Suprapubic skin (tissue), 4 donors: Measurements from ENCODE around the gene KIAA1328. TPM values are rescaled to one million over a fixed set of nuclear protein-coding genes. Genes with fewer than 3 reads are reported as not detected.

Experiments used
- DNase-seq, 2 donors: peaks; one replicate each; pipeline ENCODE4 v3.0.0-alpha.2; 2019; ENCODE audit warnings: low spot score in 2 of 2
- H3K27ac ChIP-seq: fragments of 200-600 bp; sonication (generic); one replicate; pipeline ENCODE4 v1.5.1; 2019
- H3K27me3 ChIP-seq: fragments of 200-600 bp; sonication (generic); one replicate; pipeline ENCODE4 v1.5.1; 2019
- H3K36me3 ChIP-seq: fragments of 200-600 bp; sonication (generic); one replicate; pipeline ENCODE4 v1.5.1; 2019
- H3K4me1 ChIP-seq: fragments of 200-600 bp; sonication (generic); one replicate; pipeline ENCODE4 v1.5.1; 2019
- H3K4me3 ChIP-seq: fragments of 200-600 bp; sonication (generic); one replicate; pipeline ENCODE4 v1.5.1; 2019; ENCODE audit warnings: mild to moderate bottlenecking
- H3K9me3 ChIP-seq: fragments of 200-600 bp; sonication (generic); one replicate; pipeline ENCODE4 v1.5.1; 2019
- CTCF ChIP-seq, 2 donors: fragments of 200-600 bp in 1 of 2; fragments of 450-650 bp in 1 of 2; sonication (generic) in 1 of 2; IDR thresholded peaks; one replicate each; pipeline ENCODE4 v1.5.1; 2016 to 2019; ENCODE audit warnings: antibody characterized with exemption in 2 of 2, mild to moderate bottlenecking in 1 of 2, moderate library complexity in 1 of 2
- EP300 ChIP-seq: sonication (generic); formaldehyde crosslinking; IDR thresholded peaks from one replicate; pipeline ENCODE4 v1.6.1; 2017; ENCODE audit warnings: antibody characterized with exemption
- POLR2A ChIP-seq, 2 donors: fragments of 450-650 bp; IDR thresholded peaks; one replicate each; pipeline ENCODE4 v1.6.1; 2017; ENCODE audit warnings: antibody characterized with exemption in 2 of 2, mild to moderate bottlenecking in 2 of 2, moderate library complexity in 2 of 2
- POLR2AphosphoS5 ChIP-seq, 3 donors: sonication (generic); formaldehyde crosslinking; IDR thresholded peaks; one replicate each; pipeline ENCODE4 v1.6.1; 2017; ENCODE audit warnings: antibody characterized with exemption in 3 of 3
- WGBS: methylation state at CpG from one replicate; pipeline ENCODE4 v1.1.5; 2018; 5-methylcytosine and 5-hydroxymethylcytosine counted together
- total RNA-seq, 4 donors: library from RNA; depleted of rRNA; stranded (reverse); fragments of >200 nt; gene quantifications; one replicate each; pipeline ENCODE4 v1.1.0, GENCODE V29; 2016

Gene KIAA1328
- total RNA-seq, 4 donors from 2014 or later, result 14.5 to 55.7 (median 21.6) TPM

GRCh38 chr18:37230768-37231167 lies 401.8 kb downstream of the KIAA1328 start:
- H3K36me3 ChIP-seq, result no peaks in the 10 kb centered on the region
- WGBS, result 62% methylated on average over 3 of the region's 3 CpGs
- no peak for DNase-seq
- no peak overlapping the region for H3K27ac ChIP-seq
- H3K27me3 ChIP-seq, result no peaks in the 10 kb centered on the region
- no peaks in the 10 kb centered on the region for H3K9me3 ChIP-seq
- TF ChIP-seq CTCF (IDR thresholded peaks at IDR 0.05) (no peak), EP300 (no peak)
- no peaks in the 10 kb centered on the region for H3K4me1 ChIP-seq
- no peak overlapping the region for H3K4me3 ChIP-seq

DNA sequence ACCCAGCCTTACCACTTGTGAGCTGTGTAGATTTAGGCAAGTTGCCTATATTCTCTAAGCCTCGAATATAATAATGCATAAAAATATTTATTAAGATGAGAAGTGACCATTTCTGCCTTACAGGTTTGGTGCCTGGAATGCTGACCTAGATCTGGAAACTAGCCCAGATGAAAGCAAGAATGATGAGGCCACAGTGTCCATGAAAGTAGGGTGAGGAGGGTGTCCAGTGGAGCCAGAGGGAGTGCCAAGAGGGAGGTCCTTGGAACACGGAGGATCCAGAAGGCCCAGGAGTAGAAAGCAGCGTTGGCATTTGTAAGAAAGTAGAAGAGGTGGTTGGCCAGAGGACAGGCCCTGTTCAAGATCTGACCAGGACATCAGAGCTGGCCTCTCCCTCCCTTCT lies 402.3 kb downstream of the KIAA1328 start:
- H3K36me3 ChIP-seq, result no peaks in the 10 kb centered on the region
- no peak overlapping the region for H3K4me3 ChIP-seq
- H3K4me1 ChIP-seq, result no peaks in the 10 kb centered on the region
- no peaks in the 10 kb centered on the region for H3K27me3 ChIP-seq
- H3K9me3 ChIP-seq, result no peaks in the 10 kb centered on the region
- WGBS, result 61% methylated on average over 3 of the region's 3 CpGs
- no peak for DNase-seq
- TF ChIP-seq CTCF (IDR thresholded peaks at IDR 0.05), result no peak
- no peak for TF ChIP-seq EP300
- no peak for TF ChIP-seq POLR2AphosphoS5 (IDR thresholded peaks at IDR 0.05)
- no peak for TF ChIP-seq POLR2A (IDR thresholded peaks at IDR 0.05)
- H3K27ac ChIP-seq, result no peak overlapping the region

- no peak overlapping the region for H3K4me3 ChIP-seq
- WGBS, result 100% methylated on average over 1 of the region's 2 CpGs
- TF ChIP-seq POLR2AphosphoS5 (IDR thresholded peaks at IDR 0.05), result no peak
- no peak for TF ChIP-seq POLR2A (IDR thresholded peaks at IDR 0.05)
- TF ChIP-seq EP300, result no peak
- TF ChIP-seq CTCF (IDR thresholded peaks at IDR 0.05), result no peak
- H3K27ac ChIP-seq, result no peak overlapping the region
- no peaks in the 10 kb centered on the region for H3K27me3 ChIP-seq
- H3K4me1 ChIP-seq, result no peaks in the 10 kb centered on the region
- no peaks in the 10 kb centered on the region for H3K9me3 ChIP-seq
- no peak for DNase-seq
- H3K36me3 ChIP-seq, result no peaks in the 10 kb centered on the region
Observed at GRCh38 chr18:37235583-37235982, 406.7 kb downstream of the KIAA1328 start.

- TF ChIP-seq EP300 (no peak), POLR2AphosphoS5 (IDR thresholded peaks at IDR 0.05) (no peak), CTCF (IDR thresholded peaks at IDR 0.05) (no peak), POLR2A (IDR thresholded peaks at IDR 0.05) (no peak)
Observed at GRCh38 chr18:37238282-37239108, 409.6 kb downstream of the KIAA1328 start.

DNA sequence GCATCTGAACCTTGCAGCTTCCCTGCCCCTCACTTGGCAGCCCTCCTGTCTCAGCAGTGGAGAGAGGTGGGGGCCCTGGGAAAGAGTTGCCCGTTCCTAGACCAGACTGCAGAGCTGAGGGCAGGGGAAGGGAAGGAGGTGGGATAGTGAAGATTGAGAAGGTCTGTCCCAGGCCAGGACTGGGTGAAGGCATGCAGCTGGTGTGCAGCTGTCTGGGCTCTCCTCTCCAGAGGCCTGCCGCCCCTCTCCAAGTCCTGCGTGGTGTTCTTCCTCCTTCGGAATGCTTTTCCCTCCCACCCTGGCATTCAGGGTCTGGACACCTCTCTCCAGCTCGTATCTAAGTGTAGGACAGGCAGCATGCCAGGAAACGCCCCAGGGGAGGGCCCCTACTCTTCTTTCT lies 413.2 kb downstream of the KIAA1328 start:
- H3K27ac ChIP-seq, result no peak overlapping the region
- no peaks in the 10 kb centered on the region for H3K36me3 ChIP-seq
- no peaks in the 10 kb centered on the region for H3K9me3 ChIP-seq
- TF ChIP-seq CTCF (IDR thresholded peaks at IDR 0.05) (no peak), EP300 (no peak), POLR2AphosphoS5 (IDR thresholded peaks at IDR 0.05) (no peak)
- no peak overlapping the region for H3K4me3 ChIP-seq
- no peak for DNase-seq
- peaks cover 10% of the 10 kb centered on the region for H3K27me3 ChIP-seq
- 65% methylated on average over 5 of the region's 6 CpGs for WGBS
- H3K4me1 ChIP-seq, result no peaks in the 10 kb centered on the region

More at GRCh38 chr18:37238282-37239108, 409.6 kb downstream of the KIAA1328 start:
- Histone ChIP-seq H3K4me1 (no peaks in the 10 kb centered on the region), H3K4me3 (no peak overlapping the region), H3K36me3 (no peaks in the 10 kb centered on the region), H3K9me3 (no peaks in the 10 kb centered on the region), H3K27me3 (no peaks in the 10 kb centered on the region), H3K27ac (no peak overlapping the region)
- WGBS, result 81% methylated on average over 6 of the region's 6 CpGs
- no peak for DNase-seq
